Endothelial cell of umbilical vein (primary cell): ENCODE data around the gene AICDA. TPM values are rescaled to one million over a fixed set of nuclear protein-coding genes. Genes with fewer than 3 reads are reported as not detected.
A peak's percentile ranks its signal among the peaks of the same experiment; 100 is the strongest.

Experiments
- BruUV-seq: library from RNA; stranded (reverse); fragments of 400-500 nt; replicated peaks from 2 replicates; lab custom pipeline; 2021; lab: Mats Ljungman, UMichigan
- CTCF ChIA-PET: fragments of 300-600, 350-600 bp; sonication (Branson Sonifier 250); formaldehyde crosslinking; loops from one replicate; lab custom pipeline; 2021; ENCODE audit warnings: antibody characterized with exemption, inconsistent platforms; lab: Charles Lee
- POLR2A ChIA-PET: fragments of 300-600, 350-600 bp; sonication (Branson Sonifier 250); formaldehyde crosslinking; loops from one replicate; lab custom pipeline; 2021; ENCODE audit warnings: antibody characterized with exemption, inconsistent platforms; lab: Charles Lee
- DNase-seq: peaks from one replicate; pipeline ENCODE4 v3.0.0-alpha.2; 2011; ENCODE audit warnings: low read depth, low spot score
- FAIRE-seq: peaks from 2 replicates; lab custom pipeline; 2011; peaks lifted over from hg19 to GRCh38; lab: Jason Lieb, UNC
- H2AFZ ChIP-seq: 2 replicates; pipeline ENCODE4 v1.6.0; 2012; ENCODE audit warnings: low read depth, low read length, control low read depth, inconsistent platforms
- H3K27ac ChIP-seq: 2 replicates; pipeline ENCODE4 v1.5.1; 2011; ENCODE audit warnings: low read depth, mild to moderate bottlenecking, control low read depth, low read length, moderate library complexity; ENCODE audit not compliant: insufficient read depth
- H3K27me3 ChIP-seq, 2 experiments: 2 replicates each; pipeline versions ENCODE4 v1.6.0 to v1.6.1; 2011; ENCODE audit warnings: low read length in 2 of 2, mixed read lengths in 1 of 2; ENCODE audit not compliant: control insufficient read depth in 2 of 2, insufficient read depth in 2 of 2
- H3K36me3 ChIP-seq, 2 experiments: 2 replicates in 1 of 2; 3 replicates in 1 of 2; pipeline ENCODE4 v1.5.1; 2011; ENCODE audit warnings: low read length in 2 of 2, mild to moderate bottlenecking in 1 of 2, moderate library complexity in 1 of 2; ENCODE audit not compliant: control insufficient read depth in 2 of 2, insufficient read depth in 2 of 2; ENCODE audit errors: extremely low read depth in 1 of 2
- H3K4me1 ChIP-seq: 3 replicates; pipeline ENCODE4 v1.5.1; 2011; ENCODE audit warnings: mild to moderate bottlenecking, low read length; ENCODE audit not compliant: control insufficient read depth, insufficient read depth; ENCODE audit errors: extremely low read depth
- H3K4me2 ChIP-seq: 2 replicates; pipeline ENCODE4 v1.6.1; 2011; ENCODE audit warnings: low read length, control low read depth, mixed read lengths; ENCODE audit not compliant: insufficient read depth
- H3K4me3 ChIP-seq, 3 experiments: fragments of 200-600 bp in 1 of 3; sonication (generic), shearing (Covaris generic) in 1 of 3; replicated peaks in 1 of 3; 2 replicates each; pipeline ENCODE4 v1.5.1; 2011 to 2016; ENCODE audit warnings: control low read depth in 3 of 3, low read length in 3 of 3, mild to moderate bottlenecking in 2 of 3, inconsistent platforms in 1 of 3, low read depth in 1 of 3, moderate library complexity in 1 of 3; ENCODE audit not compliant: insufficient read depth in 1 of 3
- H3K79me2 ChIP-seq: 2 replicates; pipeline ENCODE4 v1.6.0; 2012; ENCODE audit warnings: low read length, inconsistent platforms; ENCODE audit not compliant: control insufficient read depth, insufficient read depth
- H3K9ac ChIP-seq: replicated peaks from 2 replicates; pipeline ENCODE3; 2011; ENCODE audit warnings: low read length, control low read depth; ENCODE audit not compliant: insufficient read depth; ENCODE audit errors: extremely low read depth
- H3K9me1 ChIP-seq: replicated peaks from 3 replicates; pipeline ENCODE4 v1.6.0; 2011; ENCODE audit warnings: mild to moderate bottlenecking, low read length; ENCODE audit not compliant: control insufficient read depth, insufficient read depth; ENCODE audit errors: extremely low read depth
- H3K9me3 ChIP-seq: replicated peaks from 2 replicates; pipeline ENCODE4 v1.5.1; 2012; ENCODE audit warnings: low read length, inconsistent platforms; ENCODE audit not compliant: control insufficient read depth, insufficient read depth
- H4K20me1 ChIP-seq: replicated peaks from 2 replicates; pipeline ENCODE3; 2011; ENCODE audit warnings: mild to moderate bottlenecking, low read length; ENCODE audit not compliant: control insufficient read depth, insufficient read depth; ENCODE audit errors: extremely low read depth
- FOS ChIP-seq: IDR thresholded peaks from 2 replicates; pipeline ENCODE4 v1.6.1; 2011; ENCODE audit warnings: mild to moderate bottlenecking, low read length, moderate library complexity, borderline replicate concordance; ENCODE audit not compliant: insufficient read depth
- GATA2 ChIP-seq: IDR thresholded peaks from 2 replicates; pipeline ENCODE4 v1.7.0; 2011; ENCODE audit warnings: low read depth, mild to moderate bottlenecking, moderate library complexity, mixed read lengths, low read length; ENCODE audit not compliant: insufficient read length, insufficient read depth
- MYC ChIP-seq: IDR thresholded peaks from one replicate; pipeline ENCODE4 v1.6.1; 2011; ENCODE audit warnings: mild to moderate bottlenecking, low read depth, low read length
- POLR2AphosphoS5 ChIP-seq: IDR thresholded peaks from 2 replicates; pipeline ENCODE4 v1.6.1; 2012; ENCODE audit warnings: low read depth, mild to moderate bottlenecking, control low read depth, low read length, moderate library complexity; ENCODE audit not compliant: insufficient read depth
- dilution Hi-C: fragments of 300-500 bp; cut with MboI; formaldehyde crosslinking; loops from one replicate; pipeline ENCODE4 v1.15.0; 2019; ENCODE audit warnings: low sequenced_read_pairs; ENCODE audit not compliant: extremely low pct_ligation_motif_present
- intact Hi-C: fragments of 100-400 bp; cut with micrococcal nuclease; formaldehyde crosslinking; loops from one replicate; pipeline ENCODE4 v1.10.0; 2022
- polyA plus RNA-seq, 4 experiments: library from polyadenylated mRNA; depleted of rRNA in 3 of 4; stranded (reverse) in 3 of 4; unstranded in 1 of 4; fragments of >200 nt; gene quantifications; 2 replicates each; pipeline versions ENCODE4 v1.2.1 to v1.2.3, GENCODE V29; 2011 to 2012; ENCODE audit warnings: missing spikeins in 1 of 4
- total RNA-seq: library from RNA; stranded (reverse); gene quantifications from 2 replicates; pipeline ENCODE4 v1.2.3, GENCODE V29; 2021
- TF ChIP-seq, protein P1 (sequence below): IDR thresholded peaks from 2 replicates; pipeline ENCODE4 v1.6.1; 2011; ENCODE audit not compliant: insufficient read depth, insufficient read length
- TF ChIP-seq, protein P2 (sequence below), 2 donors: IDR thresholded peaks; 1 replicate in 1 of 2; 2 replicates in 1 of 2; pipeline ENCODE4 v1.5.1; 2011; ENCODE audit warnings: low read length in 2 of 2, mild to moderate bottlenecking in 2 of 2, moderate library complexity in 2 of 2, control low read depth in 1 of 2, inconsistent platforms in 1 of 2, low read depth in 1 of 2; ENCODE audit not compliant: insufficient read depth in 1 of 2; ENCODE audit errors: extremely low read depth in 1 of 2

The AICDA gene
- total and polyA plus RNA-seq, 2 donors (not counting 3 experiments of a cell fraction or from before 2014, with no cell fraction given) = not detected

DNA sequence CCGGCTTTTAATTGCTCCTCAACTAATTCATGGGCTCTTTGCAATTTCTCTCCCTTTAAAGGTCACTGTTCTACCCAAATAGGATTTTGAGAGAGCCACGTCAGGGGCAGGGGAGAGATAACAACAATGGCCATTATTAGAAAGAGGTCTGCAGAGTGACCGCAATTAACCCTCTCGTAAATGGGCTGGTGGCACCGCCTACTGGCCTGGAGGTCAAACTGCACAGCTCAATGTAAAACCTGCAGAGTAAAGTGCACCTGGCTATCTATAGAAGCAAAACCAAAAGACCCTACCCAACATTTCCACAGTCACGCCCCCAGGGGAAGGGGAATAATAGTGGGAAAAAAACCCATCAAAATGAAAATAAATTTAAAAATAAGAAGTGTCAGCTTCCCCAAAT, 50.3 kb downstream of the AICDA start:
- Histone ChIP-seq H3K9me1 (no peaks in the 10 kb centered on the region), H3K36me3 (no peaks in the 10 kb centered on the region), H3K79me2 (no peaks in the 10 kb centered on the region), H3K9me3 (no peaks in the 10 kb centered on the region), H3K4me1 (no peaks in the 10 kb centered on the region), H2AFZ (no peak overlapping the region), H3K9ac (no peak overlapping the region), H3K27me3 (peaks cover 2 to 10% of the 10 kb centered on the region in 2 experiments), H4K20me1 (no peaks in the 10 kb centered on the region), H3K27ac (no peak overlapping the region), H3K4me3 (no peak overlapping the region), H3K4me2 (no peak overlapping the region)
- FAIRE-seq (no peak), DNase-seq (no peak)
- BruUV-seq = no TSS peak
- ChIA-PET CTCF (interaction anchor here (3.7 kb wide), 1 partner anchor 18 kb away, joined by 16 read pairs; no protein-coding TSS in a partner anchor), POLR2A (no interaction called here)
- TF ChIP-seq, protein P1, sequence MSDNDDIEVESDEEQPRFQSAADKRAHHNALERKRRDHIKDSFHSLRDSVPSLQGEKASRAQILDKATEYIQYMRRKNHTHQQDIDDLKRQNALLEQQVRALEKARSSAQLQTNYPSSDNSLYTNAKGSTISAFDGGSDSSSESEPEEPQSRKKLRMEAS = no peak
- no peak for TF ChIP-seq GATA2
- TF ChIP-seq, protein P2, sequence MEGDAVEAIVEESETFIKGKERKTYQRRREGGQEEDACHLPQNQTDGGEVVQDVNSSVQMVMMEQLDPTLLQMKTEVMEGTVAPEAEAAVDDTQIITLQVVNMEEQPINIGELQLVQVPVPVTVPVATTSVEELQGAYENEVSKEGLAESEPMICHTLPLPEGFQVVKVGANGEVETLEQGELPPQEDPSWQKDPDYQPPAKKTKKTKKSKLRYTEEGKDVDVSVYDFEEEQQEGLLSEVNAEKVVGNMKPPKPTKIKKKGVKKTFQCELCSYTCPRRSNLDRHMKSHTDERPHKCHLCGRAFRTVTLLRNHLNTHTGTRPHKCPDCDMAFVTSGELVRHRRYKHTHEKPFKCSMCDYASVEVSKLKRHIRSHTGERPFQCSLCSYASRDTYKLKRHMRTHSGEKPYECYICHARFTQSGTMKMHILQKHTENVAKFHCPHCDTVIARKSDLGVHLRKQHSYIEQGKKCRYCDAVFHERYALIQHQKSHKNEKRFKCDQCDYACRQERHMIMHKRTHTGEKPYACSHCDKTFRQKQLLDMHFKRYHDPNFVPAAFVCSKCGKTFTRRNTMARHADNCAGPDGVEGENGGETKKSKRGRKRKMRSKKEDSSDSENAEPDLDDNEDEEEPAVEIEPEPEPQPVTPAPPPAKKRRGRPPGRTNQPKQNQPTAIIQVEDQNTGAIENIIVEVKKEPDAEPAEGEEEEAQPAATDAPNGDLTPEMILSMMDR (IDR thresholded peaks at IDR 0.05; ENCODE audit: extremely low read depth in 1 of 2, insufficient read depth in 1 of 2, low read depth in 1 of 2, low read length in 2 of 2) = peak in 1 of 2 donors; percentile 12
- TF ChIP-seq FOS = no peak
- intact Hi-C loops (no loop called here), dilution Hi-C loops (no loop called here)

DNA sequence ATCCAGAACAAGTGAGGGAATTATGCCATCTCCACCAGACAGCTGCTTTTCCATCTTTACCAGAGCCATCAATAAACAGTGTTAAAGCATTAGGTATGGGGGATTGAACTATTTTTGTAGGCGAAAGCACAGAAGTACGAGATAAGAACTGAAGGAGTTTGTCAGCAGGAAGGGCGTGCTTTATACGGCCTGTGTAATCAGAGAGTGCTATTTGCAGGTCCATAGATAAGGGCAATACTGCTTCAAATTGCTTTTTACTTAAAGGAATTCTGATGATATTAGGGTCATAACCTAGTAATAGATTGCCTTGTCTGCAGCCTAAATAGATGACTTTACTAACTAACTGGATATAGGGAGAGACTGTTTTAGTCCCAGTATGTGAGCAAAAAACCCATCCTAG, 51.6 kb downstream of the AICDA start:
- Histone ChIP-seq H3K4me2 (no peak overlapping the region), H3K4me3 (no peak overlapping the region), H3K9me3 (no peaks in the 10 kb centered on the region), H3K79me2 (no peaks in the 10 kb centered on the region), H3K4me1 (no peaks in the 10 kb centered on the region), H3K27me3 (peaks cover 2 to 6% of the 10 kb centered on the region in 2 experiments), H2AFZ (no peak overlapping the region), H3K27ac (no peak overlapping the region), H3K9me1 (no peaks in the 10 kb centered on the region), H4K20me1 (no peaks in the 10 kb centered on the region), H3K9ac (no peak overlapping the region), H3K36me3 (no peaks in the 10 kb centered on the region)
- TF ChIP-seq MYC (no peak), POLR2AphosphoS5 (no peak)
- CTCF ChIA-PET = interaction anchor here (3.7 kb wide), 1 partner anchor 17 kb away, joined by 16 read pairs; no protein-coding TSS in a partner anchor
- FAIRE-seq (no peak), DNase-seq (no peak)
- dilution Hi-C loops (no loop called here), intact Hi-C loops (no loop called here)
- POLR2A ChIA-PET = no interaction called here
- no TSS peak for BruUV-seq
